Measurements from ENCODE around the gene SMARCE1.

SMARCE1 gene

DNA sequence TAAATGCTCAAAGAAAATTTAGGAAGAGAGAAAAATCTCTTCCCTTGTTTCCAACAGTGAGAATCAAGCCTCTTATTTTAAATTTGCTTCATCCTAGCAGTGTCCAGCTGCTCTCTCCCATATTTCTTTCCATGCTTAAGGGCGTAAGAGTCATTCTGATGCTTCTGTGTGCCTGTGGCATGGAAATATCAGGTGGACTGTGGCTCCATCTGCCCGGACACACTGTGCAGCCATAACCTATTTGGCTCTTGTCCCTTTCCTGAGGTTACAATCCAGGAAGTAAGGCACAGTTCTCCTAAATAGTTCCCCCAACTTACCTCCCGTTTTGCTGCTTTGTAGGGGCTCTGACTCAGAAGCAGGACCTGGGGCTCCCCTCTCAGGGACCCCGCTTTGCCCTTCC is 23.7 kb upstream of the SMARCE1 start:
- Histone ChIP-seq H3K4me1 (ENCODE audit: control insufficient read depth, insufficient read depth, low read length) (no peaks in the 10 kb centered on the region), H3K27ac (ENCODE audit: low read depth, low read length) (no peak overlapping the region), H3K36me3 (ENCODE audit: control insufficient read depth, insufficient read depth, low read length) (no peaks in the 10 kb centered on the region), H3K9ac (ENCODE audit: low read length) (no peak overlapping the region), H3K27me3 (ENCODE audit: control insufficient read depth, insufficient read depth, low read length) (no peaks in the 10 kb centered on the region), H3K4me3 (ENCODE audit: low read length) (no peak overlapping the region)

DNA sequence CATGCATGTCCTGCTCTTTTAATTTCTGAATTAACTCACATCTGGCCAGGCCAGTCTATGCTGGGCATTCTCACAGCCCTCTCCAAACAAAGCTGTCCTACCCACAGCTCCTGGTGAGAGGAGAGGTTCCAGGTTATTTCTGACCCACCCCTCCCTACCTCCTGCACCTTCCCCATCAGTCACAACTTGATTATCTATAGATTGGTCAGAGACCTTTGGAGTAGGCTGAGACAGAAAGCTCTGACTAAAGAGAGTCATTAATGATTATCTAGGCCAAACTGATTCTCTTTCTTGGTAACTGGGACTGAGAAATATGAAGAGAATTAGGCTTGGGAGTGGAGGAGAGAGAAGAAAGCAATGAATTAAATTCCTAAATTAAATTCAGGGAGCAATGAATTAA is 18.7 kb upstream of the SMARCE1 start:
- H3K27ac ChIP-seq (ENCODE audit: low read depth, low read length): no peak overlapping the region
- no peaks in the 10 kb centered on the region for H3K36me3 ChIP-seq (ENCODE audit: control insufficient read depth, insufficient read depth, low read length)
- no peak overlapping the region for H3K4me3 ChIP-seq (ENCODE audit: low read length)
- H3K9ac ChIP-seq (ENCODE audit: low read length): no peak overlapping the region
- H3K27me3 ChIP-seq (ENCODE audit: control insufficient read depth, insufficient read depth, low read length): peaks cover 7% of the 10 kb centered on the region
- H3K4me1 ChIP-seq (ENCODE audit: control insufficient read depth, insufficient read depth, low read length): peaks cover 2% of the 10 kb centered on the region

DNA sequence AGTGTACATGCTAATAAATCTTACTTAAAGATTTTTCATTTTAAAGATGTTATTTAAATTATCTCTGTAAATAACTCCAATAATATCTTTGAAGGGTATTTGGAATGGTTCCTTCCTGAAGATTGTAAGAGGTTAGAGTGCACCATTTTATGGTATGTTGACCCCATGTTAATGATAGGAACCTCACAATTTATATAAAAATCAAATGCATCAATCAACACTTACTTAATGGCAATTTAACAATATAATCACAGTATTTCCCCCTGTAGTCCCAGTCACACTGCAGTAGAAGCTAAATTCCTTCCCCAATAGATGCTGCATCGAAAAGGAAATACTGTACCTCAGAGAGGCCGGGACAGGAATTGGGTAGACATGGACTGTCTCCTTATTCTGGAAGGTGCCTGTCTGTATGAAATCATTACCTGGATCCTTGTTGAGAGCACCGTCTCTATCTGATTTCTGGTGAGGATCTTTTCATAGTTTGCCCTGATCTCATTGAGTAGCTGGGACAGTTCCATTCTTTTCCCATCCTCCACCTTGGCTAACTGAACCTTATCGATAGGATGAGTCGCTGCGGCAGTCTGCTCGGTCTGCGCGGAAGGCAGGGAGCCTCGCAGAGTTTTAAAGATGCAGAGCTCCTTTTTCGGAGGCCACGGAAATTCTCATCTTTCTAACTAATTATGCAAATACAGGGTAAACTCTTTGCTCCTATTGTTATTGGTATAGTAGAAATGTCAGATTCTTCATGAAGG is 17.1 kb upstream of the SMARCE1 start, which contains the start of gene KRT222:
TSS of gene KRT222 (minus strand) at position 596 of the 752 bp plus-strand sequence. CDS start at position 518, 78 bp downstream.
- no peaks in the 10 kb centered on the region for H3K36me3 ChIP-seq (ENCODE audit: control insufficient read depth, insufficient read depth, low read length)
- no peak within 1 kb of the TSS for H3K27ac ChIP-seq (ENCODE audit: low read depth, low read length)

DNA sequence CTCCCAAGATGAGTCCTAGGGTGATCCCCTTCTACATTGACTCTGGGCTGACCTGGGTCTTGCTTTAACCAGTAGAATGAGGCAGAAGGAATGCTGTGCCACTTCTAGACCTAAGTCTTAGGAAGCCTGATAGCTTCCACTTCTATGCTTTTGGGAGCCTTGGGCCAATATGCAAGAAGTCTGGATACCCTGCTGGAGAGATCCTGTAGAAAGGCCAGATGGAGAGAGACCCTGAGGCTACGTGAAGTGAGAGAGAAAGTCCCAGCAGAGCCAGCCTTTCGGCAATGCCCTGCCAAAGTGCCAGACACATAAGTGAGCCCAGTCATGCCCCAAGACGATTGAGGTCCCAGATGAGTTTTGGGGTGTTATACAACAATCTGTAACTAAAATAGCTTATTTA is 15.6 kb upstream of the SMARCE1 start:
- Histone ChIP-seq H3K4me3 (ENCODE audit: low read length) (no peak overlapping the region), H3K4me1 (ENCODE audit: control insufficient read depth, insufficient read depth, low read length) (peaks cover 2% of the 10 kb centered on the region), H3K36me3 (ENCODE audit: control insufficient read depth, insufficient read depth, low read length) (no peaks in the 10 kb centered on the region), H3K9ac (ENCODE audit: low read length) (no peak overlapping the region), H3K27ac (ENCODE audit: low read depth, low read length) (no peak overlapping the region), H3K27me3 (ENCODE audit: control insufficient read depth, insufficient read depth, low read length) (peaks cover 7% of the 10 kb centered on the region)

More for the DNA sequence above, 17.1 kb upstream of the SMARCE1 start, which contains the start of gene KRT222:
- Histone ChIP-seq H3K4me3 (ENCODE audit: low read length) (peak within 1 kb of the TSS; percentile 32), H3K4me1 (ENCODE audit: control insufficient read depth, insufficient read depth, low read length) (peaks cover 2% of the 10 kb centered on the region), H3K27me3 (ENCODE audit: control insufficient read depth, insufficient read depth, low read length) (peaks cover 7% of the 10 kb centered on the region), H3K9ac (ENCODE audit: low read length) (no peak within 1 kb of the TSS)

DNA sequence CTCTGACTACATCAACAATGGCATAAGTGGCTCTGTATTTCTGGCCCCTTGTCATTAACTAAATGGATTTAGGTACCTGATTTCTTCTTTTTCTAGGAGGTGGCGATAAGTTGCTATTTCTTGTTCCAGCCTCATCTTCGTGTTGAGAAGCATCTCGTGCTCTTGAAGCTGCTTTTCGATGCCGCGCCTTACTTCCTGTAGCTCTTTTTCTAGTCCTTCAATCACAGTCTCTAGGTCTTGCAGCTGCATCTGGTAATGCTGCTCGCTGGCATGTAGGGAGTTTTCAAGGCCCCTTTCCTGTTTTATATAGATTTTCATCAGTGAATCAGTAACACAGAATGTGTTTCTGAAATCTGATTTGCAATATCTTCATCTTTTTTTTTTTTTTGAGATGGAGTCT is 12.3 kb upstream of the SMARCE1 start:
- Histone ChIP-seq H3K9ac (ENCODE audit: low read length) (no peak overlapping the region), H3K4me1 (ENCODE audit: control insufficient read depth, insufficient read depth, low read length) (peaks cover 1% of the 10 kb centered on the region), H3K27ac (ENCODE audit: low read depth, low read length) (no peak overlapping the region), H3K4me3 (ENCODE audit: low read length) (no peak overlapping the region), H3K36me3 (ENCODE audit: control insufficient read depth, insufficient read depth, low read length) (no peaks in the 10 kb centered on the region), H3K27me3 (ENCODE audit: control insufficient read depth, insufficient read depth, low read length) (peaks cover 4% of the 10 kb centered on the region)

DNA sequence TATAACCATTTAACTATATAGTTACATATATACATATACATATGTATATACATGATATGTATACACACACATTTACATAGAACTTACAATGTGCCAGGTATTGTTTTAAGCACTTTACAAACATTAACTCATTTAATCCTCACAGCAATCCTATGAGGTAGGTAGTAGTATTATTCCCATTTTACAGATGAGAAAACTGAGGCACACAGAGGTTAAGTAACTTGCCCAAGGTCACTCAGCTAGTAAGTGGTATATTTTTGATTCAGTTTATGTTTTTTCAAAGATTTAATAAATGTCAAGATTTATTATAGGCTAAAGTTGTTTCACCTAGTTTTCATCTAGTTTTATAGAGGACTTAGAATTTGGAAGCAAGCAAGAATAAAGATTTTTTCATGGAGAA is 10.8 kb upstream of the SMARCE1 start:
- Histone ChIP-seq H3K27me3 (ENCODE audit: control insufficient read depth, insufficient read depth, low read length) (no peaks in the 10 kb centered on the region), H3K4me3 (ENCODE audit: low read length) (no peak overlapping the region), H3K4me1 (ENCODE audit: control insufficient read depth, insufficient read depth, low read length) (no peaks in the 10 kb centered on the region), H3K36me3 (ENCODE audit: control insufficient read depth, insufficient read depth, low read length) (no peaks in the 10 kb centered on the region), H3K27ac (ENCODE audit: low read depth, low read length) (no peak overlapping the region), H3K9ac (ENCODE audit: low read length) (no peak overlapping the region)

DNA sequence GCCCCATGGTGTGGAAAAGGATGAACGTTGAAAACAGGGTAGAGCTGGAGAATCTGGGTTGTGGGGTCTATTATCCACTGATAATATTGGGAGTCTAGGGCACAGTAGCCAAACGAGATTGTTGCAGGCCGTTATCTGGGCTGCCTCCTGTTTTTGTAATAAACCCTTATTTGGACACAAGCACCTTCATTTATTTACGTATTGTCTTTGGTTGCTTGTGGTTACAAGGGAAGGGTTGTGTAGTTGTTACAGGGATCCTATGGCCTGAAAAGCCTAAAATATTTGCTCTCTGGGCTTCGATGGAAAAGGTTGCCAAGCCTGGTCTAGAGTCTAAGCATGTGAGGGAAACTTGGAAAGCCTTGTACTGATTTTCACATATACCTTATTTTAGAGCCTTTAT is 4.3 kb upstream of the SMARCE1 start:
- no peak overlapping the region for H3K27ac ChIP-seq (ENCODE audit: low read depth, low read length)
- no peaks in the 10 kb centered on the region for H3K36me3 ChIP-seq (ENCODE audit: control insufficient read depth, insufficient read depth, low read length)
- no peak overlapping the region for H3K9ac ChIP-seq (ENCODE audit: low read length)
- H3K27me3 ChIP-seq (ENCODE audit: control insufficient read depth, insufficient read depth, low read length): no peaks in the 10 kb centered on the region
- no peak overlapping the region for H3K4me3 ChIP-seq (ENCODE audit: low read length)
- peaks cover 7% of the 10 kb centered on the region for H3K4me1 ChIP-seq (ENCODE audit: control insufficient read depth, insufficient read depth, low read length)

DNA sequence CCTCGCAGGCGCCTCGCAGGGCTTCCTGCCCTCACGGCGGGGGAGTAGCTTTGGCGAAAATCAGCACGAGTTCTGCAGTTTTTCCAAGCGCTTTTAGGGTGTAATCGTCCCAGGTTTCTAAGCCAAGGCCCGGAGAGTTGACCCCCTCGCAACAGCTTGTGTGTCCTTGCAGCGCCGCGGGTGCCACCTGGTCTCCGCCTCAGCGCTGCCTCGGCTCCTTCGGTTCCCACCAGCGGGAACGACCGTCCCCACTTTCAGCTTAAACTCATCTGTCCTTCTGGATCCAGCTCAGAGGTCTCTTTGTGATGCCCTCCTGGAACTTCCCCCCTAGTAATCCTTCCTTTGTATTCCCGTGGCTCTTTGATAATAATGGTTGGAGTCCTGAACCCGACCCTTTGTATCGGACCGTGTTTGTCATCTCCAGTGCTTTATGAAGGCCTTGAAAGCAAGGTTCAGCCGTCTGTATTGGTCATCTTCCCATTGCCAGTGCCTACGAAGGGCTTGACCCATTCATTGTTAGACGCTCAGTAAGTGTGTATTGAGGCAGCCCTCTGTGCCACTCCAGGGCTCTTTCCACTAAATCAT is 858 bp upstream of the SMARCE1 start:
- peaks cover 4% of the 10 kb centered on the region for H3K36me3 ChIP-seq (ENCODE audit: control insufficient read depth, insufficient read depth, low read length)
- no peaks in the 10 kb centered on the region for H3K27me3 ChIP-seq (ENCODE audit: control insufficient read depth, insufficient read depth, low read length)
- H3K4me3 ChIP-seq (ENCODE audit: low read length): peak overlapping the region; percentile 86
- H3K27ac ChIP-seq (ENCODE audit: low read depth, low read length): peak overlapping the region; percentile 99
- peak overlapping the region; percentile 73 for H3K9ac ChIP-seq (ENCODE audit: low read length)
- peaks cover 13% of the 10 kb centered on the region for H3K4me1 ChIP-seq (ENCODE audit: control insufficient read depth, insufficient read depth, low read length)

DNA sequence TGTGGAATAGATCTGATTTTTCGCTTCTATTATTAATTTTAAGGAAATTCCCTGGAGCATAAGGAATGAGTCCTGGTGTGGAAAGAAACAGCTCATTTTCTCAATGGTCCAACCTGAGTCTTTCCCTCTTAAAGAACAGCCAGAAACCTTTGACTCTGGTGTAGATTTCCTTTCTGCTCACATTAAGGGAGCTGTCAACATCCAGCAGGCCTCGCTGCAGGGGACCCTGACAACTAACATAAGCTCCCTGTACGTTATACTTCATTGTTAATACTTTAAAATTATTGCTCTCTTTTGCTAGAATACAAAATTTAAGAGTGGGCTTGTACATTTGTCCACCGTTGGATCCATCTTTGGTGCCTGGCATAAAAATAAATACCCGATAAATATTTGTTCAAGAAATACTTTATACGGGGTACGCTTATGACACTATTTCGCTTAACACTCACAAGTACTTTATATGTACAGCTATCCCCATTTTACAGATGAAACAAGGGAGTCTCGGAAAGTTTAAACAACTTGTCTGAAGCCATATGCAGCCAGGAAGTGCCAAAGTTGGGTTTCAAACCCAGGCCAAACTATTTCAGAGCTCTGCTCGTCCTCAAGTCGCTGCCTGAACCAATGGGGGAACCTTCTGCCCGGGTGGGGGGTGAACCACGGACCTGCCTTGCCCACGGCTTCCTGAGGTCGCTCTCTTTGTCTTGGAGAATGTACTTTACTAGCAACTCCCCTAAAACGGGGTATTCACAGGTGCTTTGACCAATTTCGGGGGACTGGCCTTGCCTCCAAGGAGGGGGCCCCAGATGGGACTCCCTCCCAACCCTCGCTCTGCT is 611 bp downstream of the SMARCE1 start:
- Histone ChIP-seq H3K4me3 (ENCODE audit: low read length) (peak overlapping the region; percentile 86), H3K4me1 (ENCODE audit: control insufficient read depth, insufficient read depth, low read length) (peaks cover 13% of the 10 kb centered on the region), H3K27me3 (ENCODE audit: control insufficient read depth, insufficient read depth, low read length) (no peaks in the 10 kb centered on the region), H3K27ac (ENCODE audit: low read depth, low read length) (peak overlapping the region; percentile 99), H3K36me3 (ENCODE audit: control insufficient read depth, insufficient read depth, low read length) (peaks cover 4% of the 10 kb centered on the region), H3K9ac (ENCODE audit: low read length) (peak overlapping the region; percentile 73)

DNA sequence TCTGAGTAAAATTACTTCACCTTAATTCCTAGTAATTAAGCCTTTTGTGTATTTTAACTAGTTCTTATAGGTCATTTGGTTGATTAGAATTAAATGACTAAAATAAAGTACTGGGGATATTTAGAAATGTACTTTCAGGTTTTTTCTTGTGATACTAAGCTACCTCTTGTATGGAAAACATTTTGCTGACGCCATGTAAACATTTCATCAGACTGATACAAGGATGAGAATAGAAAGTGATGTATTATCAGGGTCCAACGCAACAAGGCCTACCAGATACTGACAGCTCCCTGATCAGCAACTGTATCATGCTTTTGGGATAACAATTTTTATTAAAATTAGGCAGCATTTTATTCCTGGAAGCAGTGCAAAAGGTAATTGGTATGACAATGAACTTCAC is 1.7 kb downstream of the SMARCE1 start:
- Histone ChIP-seq H3K36me3 (ENCODE audit: control insufficient read depth, insufficient read depth, low read length) (peaks cover 7% of the 10 kb centered on the region), H3K4me1 (ENCODE audit: control insufficient read depth, insufficient read depth, low read length) (peaks cover 13% of the 10 kb centered on the region), H3K9ac (ENCODE audit: low read length) (no peak overlapping the region), H3K27me3 (ENCODE audit: control insufficient read depth, insufficient read depth, low read length) (no peaks in the 10 kb centered on the region), H3K4me3 (ENCODE audit: low read length) (no peak overlapping the region), H3K27ac (ENCODE audit: low read depth, low read length) (no peak overlapping the region)

DNA sequence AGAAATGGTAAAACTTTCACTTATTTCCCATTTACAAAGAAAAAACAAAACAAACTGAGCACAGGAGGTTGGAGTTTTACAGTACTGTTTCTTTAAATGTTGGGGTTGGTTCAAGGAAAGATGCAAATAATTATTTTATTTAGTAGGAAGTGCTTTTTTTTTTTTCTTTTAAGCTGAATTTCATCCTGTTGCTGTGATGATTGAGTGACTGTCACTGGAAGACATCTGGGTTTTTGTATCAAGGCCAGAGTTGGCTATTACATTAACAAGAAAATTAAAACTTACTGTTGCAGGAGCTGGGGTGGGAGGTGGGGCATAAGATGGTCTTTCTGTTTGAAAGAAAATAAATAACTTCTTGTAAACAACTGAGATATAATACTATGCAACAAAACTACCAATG is 2.3 kb downstream of the SMARCE1 start:
- H3K36me3 ChIP-seq (ENCODE audit: control insufficient read depth, insufficient read depth, low read length): peaks cover 7% of the 10 kb centered on the region
- no peak overlapping the region for H3K4me3 ChIP-seq (ENCODE audit: low read length)
- no peak overlapping the region for H3K27ac ChIP-seq (ENCODE audit: low read depth, low read length)
- H3K9ac ChIP-seq (ENCODE audit: low read length): no peak overlapping the region
- H3K27me3 ChIP-seq (ENCODE audit: control insufficient read depth, insufficient read depth, low read length): no peaks in the 10 kb centered on the region
- peaks cover 13% of the 10 kb centered on the region for H3K4me1 ChIP-seq (ENCODE audit: control insufficient read depth, insufficient read depth, low read length)

DNA sequence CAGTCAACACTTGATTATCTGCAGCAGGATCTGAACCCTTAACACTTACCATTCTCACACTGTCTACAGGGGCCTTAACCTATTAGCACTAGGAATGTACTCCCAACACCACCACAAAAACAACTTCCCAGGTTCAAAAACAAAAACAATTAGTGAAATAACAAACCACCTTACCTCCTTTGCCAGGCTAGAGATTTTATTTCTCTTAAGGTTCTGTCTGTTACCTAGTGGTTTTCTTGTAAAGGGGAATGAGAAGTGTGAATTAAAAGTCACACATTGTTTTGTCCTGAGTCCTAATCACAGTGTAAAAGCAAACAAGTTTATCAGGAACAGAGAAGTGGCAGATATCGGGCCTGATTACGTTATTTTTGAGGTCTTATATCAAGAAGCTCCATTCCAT is 9.7 kb downstream of the SMARCE1 start:
- H3K4me1 ChIP-seq (ENCODE audit: control insufficient read depth, insufficient read depth, low read length): no peaks in the 10 kb centered on the region
- H3K4me3 ChIP-seq (ENCODE audit: low read length): no peak overlapping the region
- no peak overlapping the region for H3K9ac ChIP-seq (ENCODE audit: low read length)
- peaks cover 7% of the 10 kb centered on the region for H3K36me3 ChIP-seq (ENCODE audit: control insufficient read depth, insufficient read depth, low read length)
- H3K27ac ChIP-seq (ENCODE audit: low read depth, low read length): no peak overlapping the region
- no peaks in the 10 kb centered on the region for H3K27me3 ChIP-seq (ENCODE audit: control insufficient read depth, insufficient read depth, low read length)
